Measurements from ENCODE around the gene TERB2. TPM values are rescaled to one million over a fixed set of nuclear protein-coding genes. Genes with fewer than 3 reads are reported as not detected.

TERB2 gene, protein sequence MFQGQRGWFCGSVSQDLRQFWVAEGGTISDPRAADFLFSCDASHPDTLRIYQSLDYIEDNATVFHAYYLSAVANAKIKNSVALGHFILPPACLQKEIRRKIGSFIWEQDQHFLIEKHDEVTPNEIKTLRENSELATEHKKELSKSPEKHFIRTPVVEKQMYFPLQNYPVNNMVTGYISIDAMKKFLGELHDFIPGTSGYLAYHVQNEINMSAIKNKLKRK
- not detected for total RNA-seq

GRCh38 chr15:44956388-44956787, at the start of gene TERB2:
Gene TERB2 (plus strand): TSS chr15:44956687. CDS start chr15:44956719, 32 bp downstream.

GRCh38 chr15:45022871-45023658, 66.6 kb downstream of the TERB2 start, which contains the start of gene SORD:
Gene SORD (plus strand): TSS chr15:45023195. CDS start chr15:45023284, 89 bp downstream.

Small RNAs within 50 kb of the gene (small RNA-seq; reads per million reads assigned to genes)
- gene RNU1-78P (not detected), gene RNU6-1108P (not detected), gene RNU6-1332P (not detected), gene RNU6-966P (not detected)

Other genes with a start within 250 kb of the TERB2 start
- gene PATL2, start 245.4 kb upstream of the TERB2 start, total RNA-seq = not detected
- 402 TPM for gene B2M, start 245.2 kb upstream of the TERB2 start, total RNA-seq
- gene TRIM69, start 220.2 kb upstream of the TERB2 start, total RNA-seq = 51.9 TPM
- 9.7 TPM for gene SORD, start 66.5 kb downstream of the TERB2 start, total RNA-seq
- under 0.01 TPM for gene DUOX2, start 157.5 kb downstream of the TERB2 start, total RNA-seq
- not detected for gene DUOXA2, start 157.6 kb downstream of the TERB2 start, total RNA-seq
- not detected for gene DUOXA1, start 173.2 kb downstream of the TERB2 start, total RNA-seq
- gene DUOX1, start 173.3 kb downstream of the TERB2 start, total RNA-seq = under 0.01 TPM
- 32.5 TPM for gene SHF, start 231.3 kb downstream of the TERB2 start, total RNA-seq

Data from diencephalon (tissue), 1 donor.